Measurements from ENCODE around the gene MGAT3. TPM values are rescaled to one million over a fixed set of nuclear protein-coding genes. Genes with fewer than 3 reads are reported as not detected.

Gene MGAT3
- total and polyA plus RNA-seq, 2 of the 8 experiments (the other 6 are each of a cell fraction or from before 2014, with no cell fraction given), result 4.3 to 9.2 TPM

DNA sequence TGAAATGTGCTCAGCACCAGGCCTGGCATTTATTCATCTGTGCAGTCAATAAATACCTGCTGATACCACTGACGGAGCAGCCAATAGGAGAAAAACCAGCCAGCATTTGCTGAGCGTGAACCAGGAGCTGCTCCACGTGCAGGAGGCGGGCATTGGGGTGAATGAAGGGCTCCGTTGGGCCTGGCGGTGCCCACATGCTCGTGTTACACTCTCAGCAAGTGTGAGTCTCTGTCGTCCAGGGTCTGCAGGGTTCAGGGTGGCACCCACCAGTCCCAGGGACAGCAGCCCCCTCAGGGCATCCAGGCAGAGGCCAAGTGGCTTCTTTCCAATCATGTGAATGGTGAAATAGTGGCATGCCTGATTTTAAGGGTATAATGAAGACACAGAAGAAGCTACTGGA lies 79.9 kb downstream of the MGAT3 start (continued):
- TF ChIP-seq, protein P1, sequence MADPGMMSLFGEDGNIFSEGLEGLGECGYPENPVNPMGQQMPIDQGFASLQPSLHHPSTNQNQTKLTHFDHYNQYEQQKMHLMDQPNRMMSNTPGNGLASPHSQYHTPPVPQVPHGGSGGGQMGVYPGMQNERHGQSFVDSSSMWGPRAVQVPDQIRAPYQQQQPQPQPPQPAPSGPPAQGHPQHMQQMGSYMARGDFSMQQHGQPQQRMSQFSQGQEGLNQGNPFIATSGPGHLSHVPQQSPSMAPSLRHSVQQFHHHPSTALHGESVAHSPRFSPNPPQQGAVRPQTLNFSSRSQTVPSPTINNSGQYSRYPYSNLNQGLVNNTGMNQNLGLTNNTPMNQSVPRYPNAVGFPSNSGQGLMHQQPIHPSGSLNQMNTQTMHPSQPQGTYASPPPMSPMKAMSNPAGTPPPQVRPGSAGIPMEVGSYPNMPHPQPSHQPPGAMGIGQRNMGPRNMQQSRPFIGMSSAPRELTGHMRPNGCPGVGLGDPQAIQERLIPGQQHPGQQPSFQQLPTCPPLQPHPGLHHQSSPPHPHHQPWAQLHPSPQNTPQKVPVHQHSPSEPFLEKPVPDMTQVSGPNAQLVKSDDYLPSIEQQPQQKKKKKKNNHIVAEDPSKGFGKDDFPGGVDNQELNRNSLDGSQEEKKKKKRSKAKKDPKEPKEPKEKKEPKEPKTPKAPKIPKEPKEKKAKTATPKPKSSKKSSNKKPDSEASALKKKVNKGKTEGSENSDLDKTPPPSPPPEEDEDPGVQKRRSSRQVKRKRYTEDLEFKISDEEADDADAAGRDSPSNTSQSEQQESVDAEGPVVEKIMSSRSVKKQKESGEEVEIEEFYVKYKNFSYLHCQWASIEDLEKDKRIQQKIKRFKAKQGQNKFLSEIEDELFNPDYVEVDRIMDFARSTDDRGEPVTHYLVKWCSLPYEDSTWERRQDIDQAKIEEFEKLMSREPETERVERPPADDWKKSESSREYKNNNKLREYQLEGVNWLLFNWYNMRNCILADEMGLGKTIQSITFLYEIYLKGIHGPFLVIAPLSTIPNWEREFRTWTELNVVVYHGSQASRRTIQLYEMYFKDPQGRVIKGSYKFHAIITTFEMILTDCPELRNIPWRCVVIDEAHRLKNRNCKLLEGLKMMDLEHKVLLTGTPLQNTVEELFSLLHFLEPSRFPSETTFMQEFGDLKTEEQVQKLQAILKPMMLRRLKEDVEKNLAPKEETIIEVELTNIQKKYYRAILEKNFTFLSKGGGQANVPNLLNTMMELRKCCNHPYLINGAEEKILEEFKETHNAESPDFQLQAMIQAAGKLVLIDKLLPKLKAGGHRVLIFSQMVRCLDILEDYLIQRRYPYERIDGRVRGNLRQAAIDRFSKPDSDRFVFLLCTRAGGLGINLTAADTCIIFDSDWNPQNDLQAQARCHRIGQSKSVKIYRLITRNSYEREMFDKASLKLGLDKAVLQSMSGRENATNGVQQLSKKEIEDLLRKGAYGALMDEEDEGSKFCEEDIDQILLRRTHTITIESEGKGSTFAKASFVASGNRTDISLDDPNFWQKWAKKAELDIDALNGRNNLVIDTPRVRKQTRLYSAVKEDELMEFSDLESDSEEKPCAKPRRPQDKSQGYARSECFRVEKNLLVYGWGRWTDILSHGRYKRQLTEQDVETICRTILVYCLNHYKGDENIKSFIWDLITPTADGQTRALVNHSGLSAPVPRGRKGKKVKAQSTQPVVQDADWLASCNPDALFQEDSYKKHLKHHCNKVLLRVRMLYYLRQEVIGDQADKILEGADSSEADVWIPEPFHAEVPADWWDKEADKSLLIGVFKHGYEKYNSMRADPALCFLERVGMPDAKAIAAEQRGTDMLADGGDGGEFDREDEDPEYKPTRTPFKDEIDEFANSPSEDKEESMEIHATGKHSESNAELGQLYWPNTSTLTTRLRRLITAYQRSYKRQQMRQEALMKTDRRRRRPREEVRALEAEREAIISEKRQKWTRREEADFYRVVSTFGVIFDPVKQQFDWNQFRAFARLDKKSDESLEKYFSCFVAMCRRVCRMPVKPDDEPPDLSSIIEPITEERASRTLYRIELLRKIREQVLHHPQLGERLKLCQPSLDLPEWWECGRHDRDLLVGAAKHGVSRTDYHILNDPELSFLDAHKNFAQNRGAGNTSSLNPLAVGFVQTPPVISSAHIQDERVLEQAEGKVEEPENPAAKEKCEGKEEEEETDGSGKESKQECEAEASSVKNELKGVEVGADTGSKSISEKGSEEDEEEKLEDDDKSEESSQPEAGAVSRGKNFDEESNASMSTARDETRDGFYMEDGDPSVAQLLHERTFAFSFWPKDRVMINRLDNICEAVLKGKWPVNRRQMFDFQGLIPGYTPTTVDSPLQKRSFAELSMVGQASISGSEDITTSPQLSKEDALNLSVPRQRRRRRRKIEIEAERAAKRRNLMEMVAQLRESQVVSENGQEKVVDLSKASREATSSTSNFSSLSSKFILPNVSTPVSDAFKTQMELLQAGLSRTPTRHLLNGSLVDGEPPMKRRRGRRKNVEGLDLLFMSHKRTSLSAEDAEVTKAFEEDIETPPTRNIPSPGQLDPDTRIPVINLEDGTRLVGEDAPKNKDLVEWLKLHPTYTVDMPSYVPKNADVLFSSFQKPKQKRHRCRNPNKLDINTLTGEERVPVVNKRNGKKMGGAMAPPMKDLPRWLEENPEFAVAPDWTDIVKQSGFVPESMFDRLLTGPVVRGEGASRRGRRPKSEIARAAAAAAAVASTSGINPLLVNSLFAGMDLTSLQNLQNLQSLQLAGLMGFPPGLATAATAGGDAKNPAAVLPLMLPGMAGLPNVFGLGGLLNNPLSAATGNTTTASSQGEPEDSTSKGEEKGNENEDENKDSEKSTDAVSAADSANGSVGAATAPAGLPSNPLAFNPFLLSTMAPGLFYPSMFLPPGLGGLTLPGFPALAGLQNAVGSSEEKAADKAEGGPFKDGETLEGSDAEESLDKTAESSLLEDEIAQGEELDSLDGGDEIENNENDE (IDR thresholded peaks at IDR 0.05; ENCODE audit: insufficient replicate concordance, low read length), result no peak
- TF ChIP-seq TEAD4 (IDR thresholded peaks at IDR 0.05; ENCODE audit: low read depth, low read length) (no peak), BRCA1 (IDR thresholded peaks at IDR 0.05; ENCODE audit: low read depth, low read length) (no peak), SIX5 (IDR thresholded peaks at IDR 0.05; ENCODE audit: low read depth, low read length) (no peak), POLR2A (IDR thresholded peaks at IDR 0.05; ENCODE audit: control extremely low read depth in 1 of 2, low read depth in 2 of 2, low read length in 2 of 2) (no peak), BACH1 (IDR thresholded peaks at IDR 0.05; ENCODE audit: low read length) (no peak), NRF1 (IDR thresholded peaks at IDR 0.05; ENCODE audit: low read depth, low read length) (no peak), TAF1 (IDR thresholded peaks at IDR 0.05; ENCODE audit: low read depth, low read length) (no peak)
- TF ChIP-seq, protein P2, sequence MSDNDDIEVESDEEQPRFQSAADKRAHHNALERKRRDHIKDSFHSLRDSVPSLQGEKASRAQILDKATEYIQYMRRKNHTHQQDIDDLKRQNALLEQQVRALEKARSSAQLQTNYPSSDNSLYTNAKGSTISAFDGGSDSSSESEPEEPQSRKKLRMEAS (IDR thresholded peaks at IDR 0.05), result no peak
- TF ChIP-seq, protein P3, sequence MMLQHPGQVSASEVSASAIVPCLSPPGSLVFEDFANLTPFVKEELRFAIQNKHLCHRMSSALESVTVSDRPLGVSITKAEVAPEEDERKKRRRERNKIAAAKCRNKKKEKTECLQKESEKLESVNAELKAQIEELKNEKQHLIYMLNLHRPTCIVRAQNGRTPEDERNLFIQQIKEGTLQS (IDR thresholded peaks at IDR 0.05; ENCODE audit: insufficient read depth, low read depth, low read length), result no peak
- TF ChIP-seq, protein P4, sequence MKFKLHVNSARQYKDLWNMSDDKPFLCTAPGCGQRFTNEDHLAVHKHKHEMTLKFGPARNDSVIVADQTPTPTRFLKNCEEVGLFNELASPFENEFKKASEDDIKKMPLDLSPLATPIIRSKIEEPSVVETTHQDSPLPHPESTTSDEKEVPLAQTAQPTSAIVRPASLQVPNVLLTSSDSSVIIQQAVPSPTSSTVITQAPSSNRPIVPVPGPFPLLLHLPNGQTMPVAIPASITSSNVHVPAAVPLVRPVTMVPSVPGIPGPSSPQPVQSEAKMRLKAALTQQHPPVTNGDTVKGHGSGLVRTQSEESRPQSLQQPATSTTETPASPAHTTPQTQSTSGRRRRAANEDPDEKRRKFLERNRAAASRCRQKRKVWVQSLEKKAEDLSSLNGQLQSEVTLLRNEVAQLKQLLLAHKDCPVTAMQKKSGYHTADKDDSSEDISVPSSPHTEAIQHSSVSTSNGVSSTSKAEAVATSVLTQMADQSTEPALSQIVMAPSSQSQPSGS (IDR thresholded peaks at IDR 0.05; ENCODE audit: low read length), result no peak

All from H1 (cell line).